ENCODE measurements around the gene RRAGB. TPM values are rescaled to one million over a fixed set of nuclear protein-coding genes. Genes with fewer than 3 reads are reported as not detected.

Gene RRAGB
- total and polyA plus RNA-seq, 2 experiments from 2014 or later: 6.0 to 7.9 TPM

- Mint-ChIP-seq H3K4me1 (no peaks in the 10 kb centered on the region), H3K27me3 (ENCODE audit: insufficient read depth, low read depth, poor library complexity) (peaks cover 3% of the 10 kb centered on the region), H3K4me3 (no peak overlapping the region), H3K27ac (no peak overlapping the region), H3K9me3 (peaks cover 70% of the 10 kb centered on the region), H3K36me3 (ENCODE audit: low read depth) (peaks cover 3% of the 10 kb centered on the region; the same call in 2 of the 3 replicates)
- Histone ChIP-seq H2AFZ (no peak overlapping the region), H3K4me2 (no peak overlapping the region), H3K9me2 (ENCODE audit: insufficient read depth) (no peaks in the 10 kb centered on the region), H3K79me2 (replicated peaks; ENCODE audit: insufficient read depth) (no peaks in the 10 kb centered on the region), H3K4me3 (no peak overlapping the region), H3K36me3 (ENCODE audit: insufficient read depth) (no peaks in the 10 kb centered on the region), H3K27ac (ENCODE audit: low read depth) (no peak overlapping the region), H3K4me1 (ENCODE audit: insufficient read depth) (no peaks in the 10 kb centered on the region), H4K20me1 (replicated peaks; ENCODE audit: insufficient read depth) (no peaks in the 10 kb centered on the region), H3F3A (replicated peaks; ENCODE audit: low read depth) (no peaks in the 10 kb centered on the region), H3K27me3 (ENCODE audit: insufficient read depth) (no peaks in the 10 kb centered on the region)
- ATAC-seq (no peak), DNase-seq (ENCODE audit: low spot score) (no peak)
- no peak for TF ChIP-seq STAT1 (IDR thresholded peaks at IDR 0.05; ENCODE audit: unreplicated experiment)
- TF ChIP-seq POLR2AphosphoS5 (IDR thresholded peaks at IDR 0.05; ENCODE audit: low read depth): no peak
- no peak for TF ChIP-seq ZNF331 (CRISPR knock-in tag; IDR thresholded peaks at IDR 0.05; ENCODE audit: low read depth)
- TF ChIP-seq REST (IDR thresholded peaks at IDR 0.05; ENCODE audit: unreplicated experiment): no peak
- TF ChIP-seq, protein P1, sequence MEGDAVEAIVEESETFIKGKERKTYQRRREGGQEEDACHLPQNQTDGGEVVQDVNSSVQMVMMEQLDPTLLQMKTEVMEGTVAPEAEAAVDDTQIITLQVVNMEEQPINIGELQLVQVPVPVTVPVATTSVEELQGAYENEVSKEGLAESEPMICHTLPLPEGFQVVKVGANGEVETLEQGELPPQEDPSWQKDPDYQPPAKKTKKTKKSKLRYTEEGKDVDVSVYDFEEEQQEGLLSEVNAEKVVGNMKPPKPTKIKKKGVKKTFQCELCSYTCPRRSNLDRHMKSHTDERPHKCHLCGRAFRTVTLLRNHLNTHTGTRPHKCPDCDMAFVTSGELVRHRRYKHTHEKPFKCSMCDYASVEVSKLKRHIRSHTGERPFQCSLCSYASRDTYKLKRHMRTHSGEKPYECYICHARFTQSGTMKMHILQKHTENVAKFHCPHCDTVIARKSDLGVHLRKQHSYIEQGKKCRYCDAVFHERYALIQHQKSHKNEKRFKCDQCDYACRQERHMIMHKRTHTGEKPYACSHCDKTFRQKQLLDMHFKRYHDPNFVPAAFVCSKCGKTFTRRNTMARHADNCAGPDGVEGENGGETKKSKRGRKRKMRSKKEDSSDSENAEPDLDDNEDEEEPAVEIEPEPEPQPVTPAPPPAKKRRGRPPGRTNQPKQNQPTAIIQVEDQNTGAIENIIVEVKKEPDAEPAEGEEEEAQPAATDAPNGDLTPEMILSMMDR (conservative IDR thresholded peaks at IDR 0.05; ENCODE audit: low read depth in 2 of 2): no peak
- TF ChIP-seq EZH2 (IDR thresholded peaks at IDR 0.05; ENCODE audit: low read depth, unreplicated experiment): no peak
- no peak for TF ChIP-seq NANOG (IDR thresholded peaks at IDR 0.05; ENCODE audit: borderline replicate concordance)
- no peak for TF ChIP-seq JUNB (IDR thresholded peaks at IDR 0.05; ENCODE audit: unreplicated experiment)
- TF ChIP-seq CREB1 (CRISPR knock-in tag; IDR thresholded peaks at IDR 0.05; ENCODE audit: low read depth): no peak
- TF ChIP-seq EZH2phosphoT487 (IDR thresholded peaks at IDR 0.05; ENCODE audit: unreplicated experiment): no peak
- TF ChIP-seq ZNF114 (CRISPR knock-in tag; IDR thresholded peaks at IDR 0.05): no peak
Measured at GRCh38 chrX:55710701-55711100, 6.8 kb upstream of the RRAGB start.

- ATAC-seq: no peak
- Mint-ChIP-seq H3K27me3 (ENCODE audit: insufficient read depth, low read depth, poor library complexity) (peaks cover 8% of the 10 kb centered on the region), H3K36me3 (ENCODE audit: low read depth) (no peaks in the 10 kb centered on the region; the same call in 2 of the 3 replicates), H3K27ac (no peak overlapping the region), H3K4me3 (no peak overlapping the region), H3K9me3 (peaks cover 49% of the 10 kb centered on the region), H3K4me1 (peaks cover 5% of the 10 kb centered on the region; the same call in 1 of the 3 replicates)
- Histone ChIP-seq H3K27me3 (ENCODE audit: insufficient read depth) (no peaks in the 10 kb centered on the region), H4K20me1 (replicated peaks; ENCODE audit: insufficient read depth) (no peaks in the 10 kb centered on the region), H3K4me1 (ENCODE audit: insufficient read depth) (no peaks in the 10 kb centered on the region), H3K79me2 (replicated peaks; ENCODE audit: insufficient read depth) (peaks cover under 1% of the 10 kb centered on the region; the same call in 1 of the 2 replicates), H3K4me2 (no peak overlapping the region), H2AFZ (no peak overlapping the region), H3K9me2 (ENCODE audit: insufficient read depth) (no peaks in the 10 kb centered on the region), H3K36me3 (ENCODE audit: insufficient read depth) (no peaks in the 10 kb centered on the region), H3F3A (replicated peaks; ENCODE audit: low read depth) (no peaks in the 10 kb centered on the region), H3K4me3 (no peak overlapping the region), H3K27ac (ENCODE audit: low read depth) (no peak overlapping the region)
- no peak for DNase-seq (ENCODE audit: low spot score)
- no peak for TF ChIP-seq ZNF331 (CRISPR knock-in tag; IDR thresholded peaks at IDR 0.05; ENCODE audit: low read depth)
- TF ChIP-seq, protein P1 (conservative IDR thresholded peaks at IDR 0.05; ENCODE audit: low read depth in 2 of 2): no peak
- no peak for TF ChIP-seq NANOG (IDR thresholded peaks at IDR 0.05; ENCODE audit: borderline replicate concordance)
- no peak for TF ChIP-seq STAT1 (IDR thresholded peaks at IDR 0.05; ENCODE audit: unreplicated experiment)
- TF ChIP-seq REST (IDR thresholded peaks at IDR 0.05; ENCODE audit: unreplicated experiment): no peak
- TF ChIP-seq JUNB (IDR thresholded peaks at IDR 0.05; ENCODE audit: unreplicated experiment): no peak
- no peak for TF ChIP-seq CREB1 (CRISPR knock-in tag; IDR thresholded peaks at IDR 0.05; ENCODE audit: low read depth)
Measured at GRCh38 chrX:55713631-55714030, 3.9 kb upstream of the RRAGB start.
